ENCODE measurements around the gene TEDC2. TPM values are rescaled to one million over a fixed set of nuclear protein-coding genes. Genes with fewer than 3 reads are reported as not detected.
"Not testable (repeated sequence)": the region's sequence is repeated elsewhere in the genome, so short reads cannot be mapped to it uniquely, and the experiment has no call there.

The TEDC2 gene
- total RNA-seq, 4 donors from 2014 or later, result 1.4 to 13.2 (median 3.7) TPM

GRCh38 chr16:2476741-2477140 is 16.8 kb downstream of the TEDC2 start:
- no peak for DNase-seq
- Histone ChIP-seq H3K36me3 (no peaks in the 10 kb centered on the region), H3K4me1 (peaks cover 0 to 33% (median 16%) of the 10 kb centered on the region in 4 donors), H3K9me3 (no peaks in the 10 kb centered on the region), H3K27me3 (peaks cover 0 to 8% of the 10 kb centered on the region in 2 donors), H3K4me3 (no peak overlapping the region), H3K27ac (no peak overlapping the region)
- TF ChIP-seq POLR2A (IDR thresholded peaks at IDR 0.05) (no peak), CTCF (IDR thresholded peaks at IDR 0.05) (no peak)

DNA sequence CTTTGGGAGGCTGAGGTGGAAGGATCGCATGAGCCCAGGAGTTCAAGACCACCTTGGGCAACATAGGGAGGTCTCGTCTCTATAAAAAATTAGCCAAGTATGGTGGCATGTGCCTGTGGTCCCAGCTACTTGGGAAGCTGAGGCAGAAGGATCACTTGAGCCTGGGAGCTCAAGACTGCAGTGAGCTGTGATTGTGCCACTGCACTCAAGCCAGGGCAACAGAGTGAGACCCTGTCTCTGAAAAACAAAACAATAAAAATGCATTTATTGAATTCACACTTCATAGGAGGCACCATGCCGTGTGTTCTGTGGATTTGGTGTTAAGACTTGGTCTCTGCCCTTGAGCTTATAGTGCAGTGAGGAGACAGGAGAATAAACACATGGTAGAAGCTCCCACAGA is 17.4 kb downstream of the TEDC2 start:
- Histone ChIP-seq H3K4me1 (peaks cover 0 to 28% (median 14%) of the 10 kb centered on the region in 4 donors), H3K27ac (no peak overlapping the region)

DNA sequence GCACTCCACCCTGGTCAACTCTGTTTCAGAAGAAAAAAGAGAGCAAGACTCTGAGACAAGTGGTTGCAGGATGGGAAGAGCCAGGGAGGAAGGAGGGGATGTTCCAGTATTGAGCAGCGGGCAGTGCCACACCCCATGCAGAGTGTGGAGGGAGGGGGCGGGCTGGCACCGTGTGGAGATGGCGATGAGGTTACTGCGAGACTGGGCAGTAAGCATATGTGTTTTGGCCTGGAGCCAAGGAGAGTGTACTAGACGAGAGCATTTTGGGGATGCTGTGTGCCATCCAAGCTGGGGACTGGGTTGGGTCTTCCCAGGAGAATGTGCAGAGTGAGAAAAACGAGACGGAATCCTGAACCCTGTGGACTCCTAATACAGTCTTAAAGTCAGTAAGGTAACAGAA is 18.4 kb downstream of the TEDC2 start:
- Histone ChIP-seq H3K4me3 (no peak overlapping the region), H3K9me3 (no peaks in the 10 kb centered on the region), H3K4me1 (peaks cover 0 to 25% (median 13%) of the 10 kb centered on the region in 4 donors), H3K27me3 (no peaks in the 10 kb centered on the region), H3K27ac (no peak overlapping the region), H3K36me3 (no peaks in the 10 kb centered on the region)
- no peak for DNase-seq
- TF ChIP-seq CTCF (IDR thresholded peaks at IDR 0.05) (no peak), POLR2A (IDR thresholded peaks at IDR 0.05) (no peak)

More for the DNA sequence above, 17.4 kb downstream of the TEDC2 start:
- Histone ChIP-seq H3K36me3 (no peaks in the 10 kb centered on the region), H3K4me3 (no peak overlapping the region), H3K27me3 (peaks cover 0 to 3% of the 10 kb centered on the region in 2 donors), H3K9me3 (no peaks in the 10 kb centered on the region)
- TF ChIP-seq CTCF (IDR thresholded peaks at IDR 0.05) (no peak), POLR2A (IDR thresholded peaks at IDR 0.05) (no peak)
- DNase-seq, result no peak

- H3K27me3 ChIP-seq, H3K36me3 ChIP-seq, DNase-seq, H3K9me3 ChIP-seq, H3K4me3 ChIP-seq, H3K27ac ChIP-seq: not testable (repeated sequence)
- peaks cover 0 to 24% (median 4%) of the 10 kb centered on the region in 4 donors for H3K4me1 ChIP-seq
Observed at GRCh38 chr16:2479996-2480395, 20.1 kb downstream of the TEDC2 start.

DNA sequence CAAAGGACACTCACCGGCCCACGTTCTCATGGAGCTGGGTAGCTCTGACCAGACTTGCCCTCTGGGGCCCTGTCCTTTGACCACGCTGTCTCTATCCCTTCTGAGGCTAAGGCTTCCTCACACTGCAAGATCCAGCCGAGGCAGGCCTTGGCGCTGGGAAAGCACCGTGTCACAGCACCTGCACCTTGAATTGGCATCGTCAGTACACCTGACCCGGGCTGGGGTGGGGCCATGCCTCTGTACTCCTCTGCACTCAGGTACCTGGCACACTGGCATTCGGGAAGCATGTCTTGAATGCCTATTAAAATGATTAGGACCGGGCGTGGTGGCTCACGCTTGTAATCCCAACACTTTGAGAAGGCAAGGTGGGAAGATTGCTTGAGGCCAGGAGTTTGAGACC is 21.0 kb downstream of the TEDC2 start:
- TF ChIP-seq CTCF (IDR thresholded peaks at IDR 0.05) (no peak), POLR2A (IDR thresholded peaks at IDR 0.05) (no peak)
- H3K9me3 ChIP-seq, result no peaks in the 10 kb centered on the region
- no peak overlapping the region for H3K4me3 ChIP-seq
- H3K36me3 ChIP-seq, result no peaks in the 10 kb centered on the region
- peak in 2 of 3 donors; percentile 66 for DNase-seq
- no peak overlapping the region for H3K27ac ChIP-seq
- no peaks in the 10 kb centered on the region for H3K27me3 ChIP-seq
- peaks cover 0 to 19% (median under 1%) of the 10 kb centered on the region in 4 donors for H3K4me1 ChIP-seq

DNA sequence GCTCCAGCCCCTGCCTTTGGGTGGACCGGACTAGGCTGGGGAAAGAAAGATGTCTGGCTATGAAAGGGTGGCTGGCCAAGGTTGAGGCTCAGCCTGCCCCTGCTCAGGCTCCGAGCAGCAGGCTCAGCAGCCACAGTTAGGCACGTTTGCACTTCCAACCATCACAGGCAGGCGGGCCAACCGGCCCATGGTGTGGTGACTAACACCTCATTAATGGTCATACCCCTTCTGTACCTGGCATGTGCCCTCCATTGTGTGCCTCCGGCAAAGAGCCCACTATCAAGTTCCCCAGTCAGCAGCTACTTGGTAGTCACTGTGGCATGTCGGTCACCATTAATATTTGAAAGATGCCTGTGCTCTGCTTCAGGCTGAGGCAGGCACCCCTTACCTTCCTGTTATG is 21.8 kb downstream of the TEDC2 start:
- no peaks in the 10 kb centered on the region for H3K9me3 ChIP-seq
- H3K27me3 ChIP-seq, result no peaks in the 10 kb centered on the region
- no peak overlapping the region for H3K4me3 ChIP-seq
- peaks cover 0 to 21% (median 3%) of the 10 kb centered on the region in 4 donors for H3K4me1 ChIP-seq
- no peak overlapping the region for H3K27ac ChIP-seq
- DNase-seq, result no peak
- no peak for TF ChIP-seq POLR2A (IDR thresholded peaks at IDR 0.05)
- H3K36me3 ChIP-seq, result no peaks in the 10 kb centered on the region

GRCh38 chr16:2482249-2482648 is 22.3 kb downstream of the TEDC2 start:
- H3K4me3 ChIP-seq, result no peak overlapping the region
- H3K36me3 ChIP-seq, result no peaks in the 10 kb centered on the region
- no peaks in the 10 kb centered on the region for H3K9me3 ChIP-seq
- H3K4me1 ChIP-seq, result peaks cover 0 to 21% (median 5%) of the 10 kb centered on the region in 4 donors
- H3K27me3 ChIP-seq, result no peaks in the 10 kb centered on the region
- DNase-seq, result no peak
- TF ChIP-seq CTCF (IDR thresholded peaks at IDR 0.05) (no peak), POLR2A (IDR thresholded peaks at IDR 0.05) (no peak)
- H3K27ac ChIP-seq, result peak overlapping the region in 1 of 4 donors; percentile 48
